NB4 (cell line): ENCODE data around the gene OPN1MW3.
"Not testable (repeated sequence)": the region's sequence is repeated elsewhere in the genome, so short reads cannot be mapped to it uniquely, and the experiment has no call there.

ENCODE experiments used
- DNase-seq: peaks from one replicate; pipeline ENCODE4 v3.0.0; 2010; ENCODE audit warnings: low read depth
- H3K4me3 ChIP-seq: one replicate; pipeline ENCODE4 v1.5.1; 2011; ENCODE audit warnings: mild to moderate bottlenecking, low read depth, low read length, moderate library complexity

OPN1MW3 gene

DNA sequence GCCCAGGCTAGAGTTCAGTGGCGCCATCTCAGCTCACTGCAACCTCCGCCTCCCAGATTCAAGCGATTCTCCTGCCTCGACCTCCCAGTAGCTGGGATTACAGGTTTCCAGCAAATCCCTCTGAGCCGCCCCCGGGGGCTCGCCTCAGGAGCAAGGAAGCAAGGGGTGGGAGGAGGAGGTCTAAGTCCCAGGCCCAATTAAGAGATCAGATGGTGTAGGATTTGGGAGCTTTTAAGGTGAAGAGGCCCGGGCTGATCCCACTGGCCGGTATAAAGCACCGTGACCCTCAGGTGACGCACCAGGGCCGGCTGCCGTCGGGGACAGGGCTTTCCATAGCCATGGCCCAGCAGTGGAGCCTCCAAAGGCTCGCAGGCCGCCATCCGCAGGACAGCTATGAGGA, at the start of gene OPN1MW3:
TSS of gene OPN1MW3 (plus strand) at position 301 of the 400 bp plus-strand sequence. CDS start at position 339, 38 bp downstream.
- not testable (repeated sequence) for H3K4me3 ChIP-seq, DNase-seq

DNA sequence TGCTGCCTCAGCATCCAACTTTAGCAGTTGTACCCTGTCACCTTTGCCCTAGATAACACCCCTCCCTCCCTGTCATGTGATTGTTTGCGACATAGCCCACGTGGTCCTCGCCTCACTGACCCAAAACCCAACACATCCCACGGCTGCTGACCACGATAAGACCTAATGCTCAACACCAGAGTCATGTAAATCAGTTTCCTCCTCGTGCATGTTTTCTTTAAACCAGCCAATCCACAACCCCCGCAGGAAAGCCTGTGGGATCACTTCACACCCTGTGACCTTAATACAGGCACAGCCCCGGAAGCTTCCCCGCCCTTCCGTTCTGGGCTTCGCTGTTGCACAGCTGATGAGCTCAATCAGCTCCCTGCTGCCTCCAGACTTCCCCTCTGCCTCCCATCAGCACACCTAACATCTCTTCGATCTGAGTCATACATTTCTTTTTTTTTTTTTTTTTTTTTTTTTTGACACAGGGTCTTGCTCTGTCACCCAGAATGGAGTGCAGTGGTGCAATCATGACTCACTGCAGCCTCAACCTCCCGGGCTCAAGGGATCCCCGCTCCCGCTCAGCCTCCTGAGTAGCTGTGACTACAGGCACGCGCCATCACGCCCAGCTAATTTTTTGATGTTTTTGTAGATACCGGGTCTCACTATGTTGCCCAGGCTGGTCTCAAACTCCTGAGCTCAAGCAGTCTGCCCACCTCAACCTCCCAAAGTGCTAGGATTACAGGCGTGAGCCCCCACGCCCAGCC, 47.5 kb upstream of the OPN1MW3 start:
- H3K4me3 ChIP-seq, DNase-seq: not testable (repeated sequence)

- H3K4me3 ChIP-seq, DNase-seq: not testable (repeated sequence)
Measured at GRCh38 chrX:154211057-154211456, 46.3 kb upstream of the OPN1MW3 start.

DNA sequence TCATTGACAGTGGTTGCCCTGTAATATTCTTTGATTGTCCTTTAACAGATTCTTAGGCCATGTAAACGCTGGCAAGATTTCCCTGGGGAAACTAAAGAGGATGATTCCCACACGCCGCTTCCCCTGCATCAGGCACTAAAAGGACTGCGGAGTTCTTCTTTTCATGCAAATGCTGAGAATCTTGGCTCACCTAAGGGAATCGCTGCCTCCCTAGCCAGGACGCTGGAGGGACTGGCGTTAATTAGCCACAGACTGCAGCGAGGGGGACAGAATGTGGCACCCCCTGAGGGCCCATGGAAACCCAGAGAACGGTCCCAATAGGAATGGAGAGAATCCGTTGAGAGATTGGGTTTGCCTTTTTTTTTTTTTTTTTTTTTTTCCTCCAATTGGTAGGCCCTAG, 45.9 kb upstream of the OPN1MW3 start:
- H3K4me3 ChIP-seq, DNase-seq: not testable (repeated sequence)

GRCh38 chrX:154219456-154219855, 37.9 kb upstream of the OPN1MW3 start, which contains the start of gene OPN1MW2:
OPN1MW2 (plus strand) TSS chrX:154219756; CDS start chrX:154219816, 60 bp downstream.
- H3K4me3 ChIP-seq, DNase-seq: not testable (repeated sequence)

GRCh38 chrX:154225292-154225691, 32.1 kb upstream of the OPN1MW3 start:
- DNase-seq, result not testable (repeated sequence)

GRCh38 chrX:154226706-154227105, 30.7 kb upstream of the OPN1MW3 start:
- H3K4me3 ChIP-seq, DNase-seq: not testable (repeated sequence)

More at GRCh38 chrX:154225292-154225691, 32.1 kb upstream of the OPN1MW3 start:
- H3K4me3 ChIP-seq, result not testable (repeated sequence)

- H3K4me3 ChIP-seq, DNase-seq: not testable (repeated sequence)
Measured at GRCh38 chrX:154231443-154231842, 25.9 kb upstream of the OPN1MW3 start.

GRCh38 chrX:154233620-154234019, 23.8 kb upstream of the OPN1MW3 start:
- not testable (repeated sequence) for H3K4me3 ChIP-seq, DNase-seq

GRCh38 chrX:154238939-154239559, 18.3 kb upstream of the OPN1MW3 start:
- DNase-seq, H3K4me3 ChIP-seq: not testable (repeated sequence)

DNA sequence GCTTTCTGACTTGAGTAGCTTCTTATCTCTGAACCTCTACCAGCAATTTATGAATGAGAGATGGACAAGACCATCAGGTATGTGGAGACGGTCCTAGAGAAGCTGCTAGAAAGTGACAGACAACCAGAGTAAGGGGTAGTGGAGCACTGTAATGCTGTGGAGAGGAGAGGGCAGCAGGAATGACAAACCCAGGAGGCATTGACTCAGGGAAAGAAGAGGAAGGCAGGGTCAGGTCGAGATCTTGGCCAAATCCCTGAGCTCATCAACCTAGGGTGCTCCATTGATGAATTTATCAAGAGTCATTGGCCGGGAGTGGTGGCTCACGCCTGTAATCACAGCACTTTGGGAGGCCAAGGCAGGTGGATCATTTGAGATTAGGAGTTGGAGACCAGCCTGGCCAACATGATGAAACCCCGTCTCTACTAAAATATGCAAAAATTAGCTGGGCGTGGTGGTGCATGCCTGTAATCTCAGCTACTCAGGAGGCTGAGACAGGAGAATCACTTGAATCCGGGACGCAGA, 17.3 kb upstream of the OPN1MW3 start:
- DNase-seq, H3K4me3 ChIP-seq: not testable (repeated sequence)

GRCh38 chrX:154247377-154248045, 9.9 kb upstream of the OPN1MW3 start:
- not testable (repeated sequence) for DNase-seq, H3K4me3 ChIP-seq

DNA sequence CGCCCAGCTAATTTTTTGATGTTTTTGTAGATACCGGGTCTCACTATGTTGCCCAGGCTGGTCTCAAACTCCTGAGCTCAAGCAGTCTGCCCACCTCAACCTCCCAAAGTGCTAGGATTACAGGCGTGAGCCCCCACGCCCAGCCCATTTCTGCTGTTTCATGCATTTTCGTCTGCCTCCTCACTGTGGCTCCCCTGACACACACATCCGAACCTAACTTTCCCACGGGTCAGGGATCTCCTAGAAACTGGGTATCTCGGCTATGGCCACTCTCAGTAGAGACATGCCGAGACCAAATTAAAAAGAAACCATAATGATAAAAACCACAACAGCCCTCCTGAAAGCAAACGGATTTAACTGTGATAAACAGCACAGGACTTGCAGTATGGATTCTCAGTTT, 9.3 kb upstream of the OPN1MW3 start:
- H3K4me3 ChIP-seq, DNase-seq: not testable (repeated sequence)

DNA sequence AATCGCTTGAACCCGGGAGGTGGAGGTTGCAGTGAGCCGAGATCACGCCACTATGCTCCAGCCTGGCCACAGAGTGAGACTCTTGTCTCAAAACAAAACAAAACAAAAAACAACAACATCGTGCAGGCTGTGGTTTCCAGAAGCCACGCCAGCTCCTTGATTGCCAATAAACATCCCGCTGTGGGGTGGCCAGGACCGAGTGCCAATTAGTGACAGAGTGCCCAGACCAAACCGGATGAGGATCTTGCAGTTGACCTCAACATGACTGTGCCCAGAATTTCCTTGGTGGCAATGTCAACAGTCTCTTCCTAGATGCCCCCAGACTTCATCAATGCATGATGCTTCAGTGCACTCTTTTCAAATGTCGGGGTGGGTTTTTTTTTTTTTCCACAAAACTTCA, 1.3 kb downstream of the OPN1MW3 start:
- not testable (repeated sequence) for DNase-seq, H3K4me3 ChIP-seq

DNA sequence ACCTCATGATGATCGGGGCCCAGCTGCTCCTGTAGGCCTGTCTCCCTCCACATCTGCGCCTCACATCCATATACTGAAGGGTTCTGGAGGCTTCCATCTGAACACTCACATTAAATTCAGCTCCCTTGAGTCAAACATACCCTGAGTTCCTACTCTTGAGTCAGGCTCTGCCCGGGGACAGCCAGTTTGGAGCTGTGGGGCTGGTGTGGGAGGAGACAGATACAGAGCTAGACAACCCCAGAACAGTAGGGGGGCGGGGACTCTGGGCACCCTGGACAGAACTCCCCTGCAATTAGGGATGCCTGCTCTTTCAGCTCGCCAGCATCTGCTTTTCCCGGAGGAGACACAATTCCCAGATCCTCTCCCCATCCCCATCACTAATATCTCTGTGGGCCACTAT, 5.7 kb downstream of the OPN1MW3 start:
- not testable (repeated sequence) for H3K4me3 ChIP-seq, DNase-seq

DNA sequence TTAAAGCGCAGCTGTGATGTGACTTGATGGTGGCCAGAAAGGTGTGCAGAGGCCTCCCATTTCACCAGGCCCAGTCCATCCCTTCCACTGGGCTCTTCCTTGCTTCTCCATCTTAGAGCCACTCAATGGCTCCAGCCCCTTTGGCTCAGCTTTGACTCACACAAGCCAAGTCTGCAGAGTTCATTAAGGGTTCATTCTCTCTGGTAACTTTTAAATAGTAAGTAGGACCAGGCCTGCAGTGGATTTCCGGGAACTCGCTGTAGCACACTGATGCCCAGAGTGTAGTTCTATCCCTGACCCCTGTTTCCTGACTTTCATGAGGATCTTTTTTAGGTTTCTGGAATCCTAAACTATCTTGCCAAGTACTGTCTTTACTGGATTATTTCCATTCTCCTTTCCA, 11.9 kb downstream of the OPN1MW3 start:
- DNase-seq, H3K4me3 ChIP-seq: not testable (repeated sequence)

DNA sequence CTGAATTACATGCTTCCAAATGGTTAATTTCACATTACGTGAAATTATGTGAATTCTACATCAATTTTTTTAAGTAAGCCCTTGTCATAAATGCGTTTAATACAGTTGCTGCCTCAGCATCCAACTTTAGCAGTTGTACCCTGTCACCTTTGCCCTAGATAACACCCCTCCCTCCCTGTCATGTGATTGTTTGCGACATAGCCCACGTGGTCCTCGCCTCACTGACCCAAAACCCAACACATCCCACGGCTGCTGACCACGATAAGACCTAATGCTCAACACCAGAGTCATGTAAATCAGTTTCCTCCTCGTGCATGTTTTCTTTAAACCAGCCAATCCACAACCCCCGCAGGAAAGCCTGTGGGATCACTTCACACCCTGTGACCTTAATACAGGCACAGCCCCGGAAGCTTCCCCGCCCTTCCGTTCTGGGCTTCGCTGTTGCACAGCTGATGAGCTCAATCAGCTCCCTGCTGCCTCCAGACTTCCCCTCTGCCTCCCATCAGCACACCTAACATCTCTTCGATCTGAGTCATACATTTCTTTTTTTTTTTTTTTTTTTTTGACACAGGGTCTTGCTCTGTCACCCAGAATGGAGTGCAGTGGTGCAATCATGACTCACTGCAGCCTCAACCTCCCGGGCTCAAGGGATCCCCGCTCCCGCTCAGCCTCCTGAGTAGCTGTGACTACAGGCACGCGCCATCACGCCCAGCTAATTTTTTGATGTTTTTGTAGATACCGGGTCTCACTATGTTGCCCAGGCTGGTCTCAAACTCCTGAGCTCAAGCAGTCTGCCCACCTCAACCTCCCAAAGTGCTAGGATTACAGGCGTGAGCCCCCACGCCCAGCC, 27.3 kb downstream of the OPN1MW3 start:
- DNase-seq, H3K4me3 ChIP-seq: not testable (repeated sequence)

DNA sequence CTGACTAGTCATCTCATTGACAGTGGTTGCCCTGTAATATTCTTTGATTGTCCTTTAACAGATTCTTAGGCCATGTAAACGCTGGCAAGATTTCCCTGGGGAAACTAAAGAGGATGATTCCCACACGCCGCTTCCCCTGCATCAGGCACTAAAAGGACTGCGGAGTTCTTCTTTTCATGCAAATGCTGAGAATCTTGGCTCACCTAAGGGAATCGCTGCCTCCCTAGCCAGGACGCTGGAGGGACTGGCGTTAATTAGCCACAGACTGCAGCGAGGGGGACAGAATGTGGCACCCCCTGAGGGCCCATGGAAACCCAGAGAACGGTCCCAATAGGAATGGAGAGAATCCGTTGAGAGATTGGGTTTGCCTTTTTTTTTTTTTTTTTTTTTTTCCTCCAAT, 29.0 kb downstream of the OPN1MW3 start:
- H3K4me3 ChIP-seq, DNase-seq: not testable (repeated sequence)
